Esophagus muscularis mucosa (tissue), 4 donors: ENCODE results near the gene SGK1. TPM values are rescaled to one million over a fixed set of nuclear protein-coding genes. Genes with fewer than 3 reads are reported as not detected.

Experiments
- DNase-seq: peaks from one replicate; pipeline ENCODE4 v3.0.0-alpha.2; 2017; ENCODE audit errors: extremely low spot score
- H3K27ac ChIP-seq, 4 donors: fragments of 200-600 bp; sonication (generic); replicated peaks in 1 of 4; 1 replicate in 3 of 4; 2 replicates in 1 of 4; pipeline ENCODE4 v1.5.1; 2016 to 2019; ENCODE audit warnings: mild to moderate bottlenecking in 1 of 4
- H3K27me3 ChIP-seq, 4 donors: fragments of 200-600 bp; sonication (generic); one replicate each; pipeline versions ENCODE4 v1.5.1 to v1.6.0; 2016 to 2019
- H3K36me3 ChIP-seq, 4 donors: fragments of 200-600 bp; sonication (generic); one replicate each; pipeline ENCODE4 v1.5.1; 2016 to 2019
- H3K4me1 ChIP-seq, 4 donors: fragments of 200-600 bp; sonication (generic); one replicate each; pipeline ENCODE4 v1.5.1; 2016 to 2019
- H3K4me3 ChIP-seq, 4 donors: fragments of 200-600 bp; sonication (generic); 1 replicate in 2 of 4; 2 replicates in 2 of 4; pipeline ENCODE4 v1.5.1; 2016 to 2019; ENCODE audit warnings: mild to moderate bottlenecking in 4 of 4, moderate library complexity in 1 of 4
- H3K9me3 ChIP-seq, 4 donors: fragments of 200-600 bp; sonication (generic); 1 replicate in 3 of 4; 2 replicates in 1 of 4; pipeline ENCODE4 v1.5.1; 2016 to 2019
- EP300 ChIP-seq: sonication (generic); formaldehyde crosslinking; IDR thresholded peaks from one replicate; pipeline ENCODE4 v1.6.1; 2017; ENCODE audit warnings: antibody characterized with exemption
- POLR2A ChIP-seq: fragments of 450-650 bp; IDR thresholded peaks from one replicate; pipeline ENCODE4 v1.6.1; 2017; ENCODE audit warnings: antibody characterized with exemption, moderate library complexity, mild to moderate bottlenecking, low read depth
- POLR2AphosphoS5 ChIP-seq, 2 donors: sonication (generic); formaldehyde crosslinking; IDR thresholded peaks; one replicate each; pipeline ENCODE4 v1.6.1; 2017; ENCODE audit warnings: antibody characterized with exemption in 2 of 2
- WGBS: methylation state at CpG from one replicate; pipeline ENCODE4 v1.1.5; 2018; 5-methylcytosine and 5-hydroxymethylcytosine counted together
- intact Hi-C: fragments of 100-400 bp; cut with DNase I; formaldehyde crosslinking; loops from one replicate; pipeline ENCODE4 v1.15.1; 2023
- total RNA-seq, 4 donors: library from RNA; depleted of rRNA; stranded (reverse); fragments of >200 nt; gene quantifications; one replicate each; pipeline versions ENCODE4 v1.1.0 to v1.2.1, GENCODE V29; 2016
- TF ChIP-seq, protein P1 (sequence below), 3 experiments: fragments of 200-600 bp in 2 of 3; fragments of 450-650 bp in 1 of 3; sonication (generic) in 2 of 3; IDR thresholded peaks; one replicate each; pipeline ENCODE4 v1.5.1; 2017 to 2019; ENCODE audit warnings: antibody characterized with exemption in 3 of 3, mild to moderate bottlenecking in 2 of 3, moderate library complexity in 1 of 3

Gene SGK1
- total RNA-seq, 4 donors from 2014 or later = 30.7 to 52.8 (median 43.9) TPM

DNA sequence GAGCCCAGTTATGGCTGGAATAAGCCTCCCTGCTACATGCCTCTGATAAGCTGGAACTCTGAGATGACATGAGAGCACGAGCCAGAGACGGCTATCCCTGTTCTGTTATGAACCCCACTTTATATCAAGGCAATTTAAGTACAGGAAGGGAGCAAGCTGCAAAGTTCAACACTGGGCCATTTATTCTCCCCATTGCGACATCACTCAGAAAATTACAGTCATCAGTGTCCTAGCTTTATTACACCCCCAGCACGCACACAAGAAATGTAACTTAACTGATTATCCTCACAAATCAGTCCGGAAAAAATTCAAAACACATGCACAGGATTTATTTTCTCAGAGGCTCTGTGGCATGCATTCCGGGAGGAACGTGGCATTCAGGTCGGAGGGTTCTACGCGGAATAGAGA is 140.2 kb downstream of the SGK1 start:
- Histone ChIP-seq H3K27me3 (peaks cover 0 to 7% (median 2%) of the 10 kb centered on the region in 4 donors), H3K27ac (peak overlapping the region; percentile 24 to 88 (median 51)), H3K9me3 (no peaks in the 10 kb centered on the region), H3K4me3 (peak overlapping the region; percentile 35 to 57 (median 40)), H3K36me3 (peaks cover 0 to 18% (median 4%) of the 10 kb centered on the region in 4 donors), H3K4me1 (peaks cover 26 to 50% (median 38%) of the 10 kb centered on the region in 4 donors)
- intact Hi-C loops = loop anchor here (5.0 kb wide), 1 partner anchor 825 kb away; no protein-coding TSS in a partner anchor
- no peak for TF ChIP-seq POLR2A
- TF ChIP-seq, protein P1, sequence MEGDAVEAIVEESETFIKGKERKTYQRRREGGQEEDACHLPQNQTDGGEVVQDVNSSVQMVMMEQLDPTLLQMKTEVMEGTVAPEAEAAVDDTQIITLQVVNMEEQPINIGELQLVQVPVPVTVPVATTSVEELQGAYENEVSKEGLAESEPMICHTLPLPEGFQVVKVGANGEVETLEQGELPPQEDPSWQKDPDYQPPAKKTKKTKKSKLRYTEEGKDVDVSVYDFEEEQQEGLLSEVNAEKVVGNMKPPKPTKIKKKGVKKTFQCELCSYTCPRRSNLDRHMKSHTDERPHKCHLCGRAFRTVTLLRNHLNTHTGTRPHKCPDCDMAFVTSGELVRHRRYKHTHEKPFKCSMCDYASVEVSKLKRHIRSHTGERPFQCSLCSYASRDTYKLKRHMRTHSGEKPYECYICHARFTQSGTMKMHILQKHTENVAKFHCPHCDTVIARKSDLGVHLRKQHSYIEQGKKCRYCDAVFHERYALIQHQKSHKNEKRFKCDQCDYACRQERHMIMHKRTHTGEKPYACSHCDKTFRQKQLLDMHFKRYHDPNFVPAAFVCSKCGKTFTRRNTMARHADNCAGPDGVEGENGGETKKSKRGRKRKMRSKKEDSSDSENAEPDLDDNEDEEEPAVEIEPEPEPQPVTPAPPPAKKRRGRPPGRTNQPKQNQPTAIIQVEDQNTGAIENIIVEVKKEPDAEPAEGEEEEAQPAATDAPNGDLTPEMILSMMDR (IDR thresholded peaks at IDR 0.05) = no peak
- 68% methylated on average over 10 of the region's 10 CpGs for WGBS
- peak; percentile 79 for DNase-seq

DNA sequence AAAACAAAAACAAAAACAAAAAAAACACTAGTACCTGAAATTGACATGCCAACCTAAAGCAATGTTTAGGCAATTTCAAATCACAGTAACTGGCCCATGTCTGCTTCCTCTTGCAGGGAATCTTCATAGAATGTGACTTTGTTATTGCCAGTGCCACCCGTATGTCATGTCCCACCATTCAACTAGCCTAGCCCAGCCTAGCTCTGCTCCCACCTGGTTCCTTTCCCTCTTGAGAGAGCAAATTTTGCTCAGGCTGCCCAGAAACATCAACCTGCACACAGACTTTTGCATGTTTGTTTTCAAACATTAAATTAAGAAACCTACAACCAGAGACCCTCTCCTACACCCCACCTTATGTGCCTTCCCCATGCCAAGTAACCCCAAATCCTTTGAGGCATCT is 140.7 kb downstream of the SGK1 start:
- TF ChIP-seq POLR2AphosphoS5 (IDR thresholded peaks at IDR 0.05) = no peak
- TF ChIP-seq POLR2A = no peak
- no peak for TF ChIP-seq EP300
- TF ChIP-seq, protein P1 (IDR thresholded peaks at IDR 0.05) = no peak
- Histone ChIP-seq H3K27me3 (peaks cover 0 to 7% (median 2%) of the 10 kb centered on the region in 4 donors), H3K4me3 (no peak overlapping the region), H3K27ac (peak overlapping the region in 3 of 4 donors; percentile 40 to 88 (median 48)), H3K4me1 (peaks cover 28 to 55% (median 40%) of the 10 kb centered on the region in 4 donors), H3K36me3 (peaks cover 0 to 23% (median 7%) of the 10 kb centered on the region in 4 donors), H3K9me3 (no peaks in the 10 kb centered on the region)
- peak; percentile 84 for DNase-seq
- WGBS = 82% methylated on average over 1 of the region's 1 CpG
- intact Hi-C loops = loop anchor here (5.0 kb wide), 1 partner anchor 825 kb away; no protein-coding TSS in a partner anchor

DNA sequence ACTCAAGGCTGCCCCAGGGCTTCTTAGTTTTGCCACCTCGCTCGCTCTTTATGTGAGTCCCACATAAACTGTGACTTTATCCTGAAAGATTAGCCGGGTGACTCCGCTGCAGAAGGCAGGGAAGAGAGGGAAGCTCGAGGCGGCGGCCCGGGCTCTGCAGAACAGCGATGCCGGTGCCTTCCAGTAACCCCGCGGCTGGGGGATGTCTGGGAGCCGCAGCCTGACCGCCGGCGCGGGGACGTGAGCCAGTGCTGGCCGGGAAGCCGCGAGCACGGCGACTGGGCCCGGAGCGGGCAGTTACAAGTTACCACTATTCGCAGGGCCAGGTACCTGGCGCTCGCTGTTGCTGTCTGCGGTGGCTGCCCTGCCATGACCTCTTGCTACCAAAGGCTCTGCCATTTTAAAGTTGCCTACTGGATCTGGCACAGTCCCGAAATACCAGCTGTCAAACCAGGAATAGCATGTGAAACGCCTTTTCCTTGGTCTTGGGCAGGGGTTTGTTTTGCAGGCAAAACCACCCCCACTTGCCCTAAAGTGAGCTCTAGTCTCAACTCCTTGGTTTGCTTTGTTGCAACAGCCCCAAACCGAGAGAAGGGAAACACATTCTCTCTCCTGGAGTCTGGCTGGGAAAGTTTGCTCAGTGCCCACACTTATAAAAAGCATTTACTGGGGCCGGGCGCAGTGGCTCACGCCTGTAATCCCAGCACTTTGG is 141.5 kb downstream of the SGK1 start:
- Histone ChIP-seq H3K36me3 (peaks cover 4 to 31% (median 16%) of the 10 kb centered on the region in 4 donors), H3K27ac (peak overlapping the region; percentile 86 to 98 (median 91)), H3K4me3 (peak overlapping the region; percentile 66 to 92 (median 78)), H3K4me1 (peaks cover 28 to 63% (median 40%) of the 10 kb centered on the region in 4 donors), H3K27me3 (peaks cover 0 to 7% (median 2%) of the 10 kb centered on the region in 4 donors), H3K9me3 (no peaks in the 10 kb centered on the region)
- TF ChIP-seq POLR2AphosphoS5 (IDR thresholded peaks at IDR 0.05) = no peak
- TF ChIP-seq POLR2A = no peak
- TF ChIP-seq EP300 = no peak
- TF ChIP-seq, protein P1 (IDR thresholded peaks at IDR 0.05) = no peak
- DNase-seq = no peak
- intact Hi-C loops = loop anchor here (5.0 kb wide), 1 partner anchor 826 kb away; no protein-coding TSS in a partner anchor
- 53% methylated on average over 8 of the region's 35 CpGs for WGBS

DNA sequence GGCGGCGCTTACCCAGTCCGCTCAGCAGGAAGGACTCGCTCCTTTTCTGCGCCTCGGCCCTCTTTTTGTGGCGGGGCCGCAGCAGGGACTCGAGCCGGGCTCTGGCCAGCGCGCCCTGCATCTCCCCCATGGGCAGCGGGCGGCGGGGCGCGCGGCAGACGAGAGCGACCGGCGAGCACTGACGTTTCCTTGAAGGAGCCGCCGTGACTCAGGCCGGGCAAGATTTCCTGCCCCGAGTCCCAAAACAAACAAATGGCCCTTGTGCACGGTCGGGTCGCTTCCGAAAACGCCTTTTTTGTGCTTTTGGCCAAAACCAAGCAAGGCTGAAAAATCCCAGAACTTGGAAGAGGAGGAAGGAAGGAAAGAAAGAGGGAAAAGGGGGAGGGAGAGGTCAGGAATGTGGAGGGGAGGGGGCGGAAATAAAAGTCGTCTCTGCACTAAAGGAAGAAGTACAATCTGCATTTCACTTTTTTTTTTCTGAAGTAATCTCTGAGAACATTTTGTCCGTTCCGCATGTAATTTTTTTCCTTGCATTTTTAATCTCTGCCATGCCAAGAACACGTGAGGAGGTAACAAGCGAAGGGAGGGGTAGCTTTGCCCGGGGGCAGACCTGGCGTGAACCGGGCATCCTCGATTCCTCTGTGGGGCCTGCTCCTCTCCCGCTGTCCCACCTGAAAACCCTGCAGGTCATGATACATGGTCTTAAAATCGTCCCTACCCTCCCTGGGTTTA is 142.2 kb downstream of the SGK1 start:
- WGBS = 2% methylated on average over 21 of the region's 44 CpGs
- peaks cover 28 to 70% (median 40%) of the 10 kb centered on the region in 4 donors for H3K4me1 ChIP-seq
- H3K9me3 ChIP-seq = no peaks in the 10 kb centered on the region
- peaks cover 10 to 39% (median 23%) of the 10 kb centered on the region in 4 donors for H3K36me3 ChIP-seq
- H3K27me3 ChIP-seq = peaks cover 0 to 7% (median 2%) of the 10 kb centered on the region in 4 donors
- intact Hi-C loops = loop anchor here (2.0 to 5.0 kb wide), 3 partner anchors 465 to 827 kb away; no protein-coding TSS in a partner anchor
- H3K27ac ChIP-seq = peak overlapping the region; percentile 86 to 98 (median 91)
- H3K4me3 ChIP-seq = peak overlapping the region; percentile 66 to 92 (median 78)
- TF ChIP-seq POLR2AphosphoS5 (IDR thresholded peaks at IDR 0.05) (peak; percentile 35 to 57), POLR2A (peak; percentile 21)
- TF ChIP-seq, protein P1 (IDR thresholded peaks at IDR 0.05) = no peak
- peak; percentile 92 for DNase-seq
